CD4-positive, alpha-beta T cell treated with Interferon alpha-2 for 1 hour (primary cell): ENCODE results near the gene PIP5K1B.

Source experiments
- DNase-seq, 2 donors: peaks; one replicate each; pipeline ENCODE4 v3.0.0-alpha.2; 2020 to 2022

PIP5K1B gene

DNA sequence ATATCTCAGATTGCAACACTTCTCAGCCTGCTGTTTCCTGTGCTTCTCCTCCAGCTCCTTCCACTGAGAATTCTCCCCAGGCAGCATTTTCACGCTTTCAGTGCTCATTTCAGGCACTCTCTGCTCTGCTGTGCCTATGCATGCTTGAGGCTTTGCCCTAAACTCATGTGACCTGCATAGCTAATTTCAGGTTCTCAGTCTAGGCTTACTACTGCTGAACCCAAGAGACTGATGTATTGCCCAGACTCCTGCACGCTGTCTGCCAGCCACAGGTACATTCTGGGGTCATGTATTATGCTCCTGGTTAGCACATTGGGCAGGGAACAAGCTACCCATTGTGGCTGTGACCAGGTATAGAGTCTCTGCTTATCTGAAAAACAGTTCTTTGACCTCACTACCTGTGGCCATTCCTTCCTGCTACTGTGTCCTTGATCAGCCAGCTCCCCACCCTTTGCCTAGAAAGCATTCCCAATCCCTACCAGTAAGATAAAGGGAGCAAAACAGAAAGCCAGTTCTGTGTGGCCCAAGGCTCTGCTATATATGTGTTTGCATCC is 34.7 kb downstream of the PIP5K1B start:
- DNase-seq, result no peak

DNA sequence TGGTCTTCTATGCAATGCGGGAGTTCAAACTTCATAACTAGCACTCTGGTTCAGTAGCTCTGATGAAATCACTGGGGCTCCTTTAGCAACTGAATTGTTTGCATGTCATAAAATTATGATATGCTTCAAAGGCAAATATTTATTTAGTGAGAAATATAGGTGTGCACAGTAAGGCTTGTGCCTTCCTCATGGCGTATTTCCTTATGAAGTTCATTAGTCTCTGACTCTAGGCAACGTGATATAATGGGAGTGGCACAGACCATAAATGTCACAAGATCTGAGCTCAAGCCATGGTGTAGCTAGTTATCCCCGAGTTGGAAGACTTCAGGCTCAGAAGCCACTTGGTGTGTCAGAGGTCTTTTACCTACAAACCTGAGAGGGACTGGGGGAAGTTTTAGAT is 35.5 kb downstream of the PIP5K1B start:
- no peak for DNase-seq

DNA sequence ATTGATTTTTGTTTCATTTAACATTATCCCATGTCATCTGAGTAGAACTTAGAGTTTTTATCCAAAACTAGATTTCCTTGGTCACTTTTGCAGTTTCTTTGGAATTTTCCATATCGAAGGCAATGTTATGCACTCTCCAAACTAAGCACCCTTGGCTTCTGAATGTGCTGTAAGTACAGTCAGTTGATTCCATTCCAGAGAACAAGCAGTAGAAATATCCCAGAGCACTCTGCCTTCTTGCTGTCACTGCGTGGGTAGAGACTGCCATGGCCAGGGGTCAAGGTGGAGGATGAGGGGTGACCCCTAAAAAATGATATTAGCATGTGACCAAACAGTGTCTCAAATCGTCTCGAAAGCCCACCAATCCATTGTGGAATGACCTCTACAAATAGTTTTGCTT is 36.2 kb downstream of the PIP5K1B start:
- no peak for DNase-seq

- DNase-seq, result no peak
These were observed 36.8 kb downstream of the PIP5K1B start for GRCh38 chr9:68741704-68742332.

DNA sequence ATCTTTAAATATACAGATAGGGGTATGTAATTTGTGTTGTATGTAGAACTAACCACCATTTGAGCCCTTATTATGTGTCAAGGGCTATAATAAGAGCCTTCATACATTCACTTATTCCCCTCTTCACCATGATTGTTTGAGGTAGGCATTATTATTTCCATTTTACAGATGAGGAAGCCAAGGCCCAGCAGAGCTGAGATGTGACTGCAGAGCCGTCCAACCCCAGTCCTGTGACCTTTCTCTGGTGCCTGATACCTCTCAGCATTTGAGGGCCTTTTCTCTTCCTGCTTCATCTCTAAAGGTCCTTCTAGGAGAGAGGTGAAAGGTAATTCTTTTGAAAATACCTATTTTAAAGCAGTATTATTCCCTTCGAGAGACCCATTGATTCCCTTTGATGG is 37.3 kb downstream of the PIP5K1B start:
- DNase-seq, result no peak

GRCh38 chr9:68744426-68744825 is 39.4 kb downstream of the PIP5K1B start:
- no peak for DNase-seq

GRCh38 chr9:68746525-68746924 is 41.5 kb downstream of the PIP5K1B start:
- no peak for DNase-seq

- no peak for DNase-seq
These were observed 42.0 kb downstream of the PIP5K1B start for GRCh38 chr9:68747043-68747533.

DNA sequence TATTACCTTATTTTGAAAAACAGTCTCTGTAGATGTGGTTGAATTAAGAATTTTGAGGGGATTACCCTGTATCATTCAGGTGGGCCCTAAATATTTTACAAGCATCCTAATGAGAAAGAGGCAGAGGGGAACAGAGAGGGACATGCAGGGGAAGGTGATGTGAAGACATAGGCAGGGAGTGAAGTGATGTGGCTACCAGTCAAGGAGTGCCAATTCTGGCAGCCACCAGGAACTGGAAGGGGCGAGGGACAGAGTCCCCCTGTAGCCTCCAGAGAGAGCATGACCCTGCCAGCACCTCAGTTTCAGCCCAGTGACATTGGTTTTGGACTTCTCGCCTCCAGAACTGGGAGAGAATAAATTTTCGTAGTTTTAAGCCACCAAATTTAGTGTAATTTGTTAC is 44.1 kb downstream of the PIP5K1B start:
- DNase-seq, result no peak

DNA sequence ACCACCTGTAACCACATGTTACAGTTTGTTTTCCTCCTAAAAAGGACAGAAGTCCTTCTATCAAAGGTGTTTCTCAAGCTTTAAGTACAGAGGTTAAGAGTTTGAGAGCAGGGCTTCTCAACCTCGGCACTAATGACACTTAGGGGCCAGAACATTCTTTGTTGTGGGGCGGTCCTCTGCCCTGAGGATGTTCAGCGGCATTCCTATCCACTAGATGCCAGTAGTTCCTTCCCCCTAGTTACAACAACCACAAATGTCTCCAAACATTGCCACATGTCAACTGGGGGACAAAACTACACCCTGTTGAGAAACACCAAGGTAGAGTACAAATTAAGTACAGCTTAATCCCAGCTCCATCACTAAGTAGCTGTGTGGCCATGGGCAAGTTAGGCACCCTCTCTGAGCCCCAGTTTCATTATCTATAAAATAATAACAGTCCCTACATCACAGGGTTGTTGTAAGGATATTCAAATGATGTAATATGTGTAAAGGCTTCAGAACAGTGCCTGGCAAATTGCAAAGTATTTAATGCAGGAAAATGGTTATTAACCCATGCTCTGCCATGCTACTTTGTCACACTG is 44.6 kb downstream of the PIP5K1B start:
- DNase-seq, result no peak

GRCh38 chr9:68750255-68750654 is 45.2 kb downstream of the PIP5K1B start:
- DNase-seq, result no peak

GRCh38 chr9:68750786-68751185 is 45.7 kb downstream of the PIP5K1B start:
- no peak for DNase-seq

GRCh38 chr9:68751556-68751955 is 46.5 kb downstream of the PIP5K1B start:
- DNase-seq, result no peak

DNA sequence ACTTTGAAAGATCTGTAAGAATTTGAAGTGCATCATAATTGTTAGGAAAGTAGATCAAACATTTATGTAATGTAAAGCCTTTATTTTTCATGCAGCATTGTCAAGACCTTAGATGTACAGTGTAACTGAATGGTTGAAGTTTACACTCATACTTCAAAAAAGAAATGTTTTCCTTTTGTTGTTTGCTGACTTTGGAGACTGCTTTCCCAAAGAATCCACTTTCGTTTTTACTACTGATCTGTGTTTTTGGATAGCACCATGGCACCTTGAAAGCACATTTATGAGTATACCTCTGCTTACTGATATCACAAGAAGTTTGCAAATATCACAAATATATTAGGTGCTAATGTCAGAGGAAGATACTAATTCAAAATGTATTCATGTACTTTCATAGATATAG is 50.0 kb downstream of the PIP5K1B start:
- DNase-seq, result no peak

- DNase-seq, result no peak
These were observed 50.7 kb downstream of the PIP5K1B start for GRCh38 chr9:68755752-68756151.

DNA sequence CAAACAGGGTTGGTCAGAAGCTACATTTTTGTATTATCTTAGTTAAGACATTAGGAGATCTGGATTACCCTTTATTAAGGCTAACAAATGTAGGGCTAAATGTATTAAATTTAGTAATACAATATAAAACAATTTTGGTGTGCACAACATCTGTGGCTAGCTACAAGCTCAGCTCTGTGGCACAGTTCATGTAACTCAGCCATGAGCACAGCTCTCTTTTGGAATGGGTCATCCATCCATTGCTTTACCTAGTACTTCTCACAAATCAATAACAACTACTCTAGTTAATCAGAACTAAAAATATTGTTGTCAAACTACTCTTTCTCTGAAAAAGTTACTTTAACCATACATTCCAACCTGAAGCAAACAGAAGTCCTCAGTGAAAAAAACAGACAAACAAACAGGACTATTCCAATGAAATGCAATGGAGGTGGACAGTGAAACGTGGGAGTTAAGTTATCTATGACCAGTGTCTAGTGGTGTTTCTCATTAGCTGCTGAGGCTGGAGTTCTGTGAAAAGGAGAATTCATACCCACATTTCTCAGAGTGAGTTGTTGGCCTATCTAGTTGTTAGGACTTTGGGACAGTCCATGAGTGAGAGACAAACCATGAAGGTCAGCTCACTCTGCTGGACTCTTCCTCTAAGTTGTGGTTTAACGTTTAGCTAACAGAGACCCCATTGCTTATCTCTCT is 55.1 kb downstream of the PIP5K1B start:
- DNase-seq, result no peak

DNA sequence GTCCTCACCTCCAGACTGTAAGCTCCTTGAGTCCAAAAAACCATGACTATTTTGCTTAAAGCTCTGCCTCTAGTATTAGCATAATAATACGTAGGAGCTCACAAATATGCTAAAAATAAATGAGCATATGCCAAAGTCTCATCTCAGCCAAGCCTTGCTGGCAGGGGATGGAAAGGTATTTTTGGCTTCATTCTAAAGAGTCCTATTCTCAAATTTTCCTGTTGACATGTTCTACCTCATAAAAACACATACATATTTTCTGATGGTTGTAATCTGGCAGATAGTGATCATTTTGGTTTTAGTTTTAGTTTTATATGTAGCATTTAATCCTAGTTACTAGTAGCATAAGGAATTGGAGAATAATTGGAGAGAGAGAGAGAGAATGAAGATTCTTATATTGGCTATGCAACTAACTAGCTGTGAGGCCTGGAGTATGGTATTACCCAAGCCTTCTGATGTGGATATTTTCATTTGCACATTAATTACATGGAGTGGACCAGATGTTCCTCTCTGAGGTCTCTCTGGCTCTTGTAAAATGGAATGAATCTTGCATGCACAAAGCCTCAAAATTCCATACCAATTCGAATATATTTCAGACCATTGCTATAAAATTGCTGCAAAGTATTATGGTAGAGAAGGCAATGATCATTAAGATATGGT is 55.8 kb downstream of the PIP5K1B start:
- DNase-seq, result no peak

DNA sequence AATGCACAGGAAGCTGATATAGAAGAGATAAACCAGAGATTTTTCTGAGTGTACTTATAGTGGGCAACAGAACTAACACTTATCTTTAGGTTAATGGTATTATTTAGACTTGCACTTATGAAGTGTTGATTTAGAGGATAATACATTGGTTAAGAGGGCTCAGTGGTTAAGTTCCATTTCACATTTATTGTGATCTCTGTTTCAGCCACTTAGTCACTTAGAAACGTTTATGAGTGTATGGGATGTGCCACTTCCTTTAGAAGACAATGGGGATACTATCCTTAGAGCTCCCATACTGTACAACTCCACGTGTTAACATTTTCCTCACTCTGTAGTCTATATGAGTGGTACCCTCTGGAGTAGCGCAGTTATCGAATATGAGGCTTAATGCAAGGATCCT is 57.5 kb downstream of the PIP5K1B start:
- DNase-seq, result no peak

- DNase-seq, result no peak
These were observed 58.1 kb downstream of the PIP5K1B start for GRCh38 chr9:68763104-68763503.

DNA sequence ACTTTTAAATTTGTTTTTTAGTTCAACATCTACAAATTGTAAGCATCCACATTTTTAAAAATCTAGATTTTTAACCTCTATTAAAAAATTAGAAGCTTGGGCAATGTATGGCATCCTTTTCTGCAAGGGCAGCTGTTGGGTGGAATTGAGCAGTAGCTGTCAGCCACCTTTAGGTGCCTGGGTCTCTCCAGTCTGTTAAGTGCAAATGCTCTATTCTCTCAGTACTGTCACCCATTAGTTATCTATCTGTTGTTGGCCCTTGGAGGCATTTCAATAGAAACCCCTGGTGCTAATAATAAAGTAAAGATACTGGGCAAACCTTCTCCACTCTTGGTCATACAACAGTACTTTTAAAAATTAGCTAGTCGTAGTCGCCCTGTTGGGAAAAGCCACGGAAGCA is 63.6 kb downstream of the PIP5K1B start:
- DNase-seq, result no peak

- no peak for DNase-seq
These were observed 64.8 kb downstream of the PIP5K1B start for GRCh38 chr9:68769852-68770251.

DNA sequence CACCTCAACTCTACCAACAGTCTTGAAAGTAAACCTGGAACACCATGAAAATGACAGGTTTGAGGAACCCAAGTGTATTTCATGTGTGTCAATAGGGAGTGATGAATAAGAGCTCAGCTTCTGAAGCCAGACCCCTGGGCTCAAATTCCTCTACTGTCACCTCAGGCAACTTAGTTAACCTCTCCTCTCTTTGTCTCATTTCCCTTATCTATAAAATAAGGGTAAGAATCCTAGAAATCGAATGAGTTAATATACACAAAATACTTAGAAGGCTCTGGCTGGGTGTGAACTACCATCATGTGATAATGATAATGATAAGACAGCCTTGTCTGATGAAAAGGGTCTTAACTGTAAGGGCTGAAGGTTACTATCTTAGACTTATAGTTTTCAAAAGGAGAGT is 66.3 kb downstream of the PIP5K1B start:
- no peak for DNase-seq

GRCh38 chr9:68775003-68775730 is 70.1 kb downstream of the PIP5K1B start:
- DNase-seq, result no peak
